Left lung (tissue), 10 donors: Measurements from ENCODE around the gene KRT10. TPM values are rescaled to one million over a fixed set of nuclear protein-coding genes. Genes with fewer than 3 reads are reported as not detected.

ENCODE experiments used
- ATAC-seq: fragments of 200-7000 bp; cut with Tn5 transposase; one replicate; pipeline ENCODE4 v1.9.1; 2020; ENCODE audit warnings: moderate library complexity
- DNase-seq, 4 donors: peaks; one replicate each; pipeline ENCODE4 v3.0.0-alpha.2; 2013 to 2020
- H3K27ac ChIP-seq, 2 donors: fragments of 200-600 bp; sonication (generic) in 1 of 2; one replicate each; pipeline versions ENCODE4 v1.5.0 to v1.8.0; 2020 to 2021
- H3K27me3 ChIP-seq, 2 donors: fragments of 200-600 bp; sonication (generic) in 1 of 2; one replicate each; pipeline versions ENCODE4 v1.5.0 to v1.8.0; 2020 to 2021
- H3K36me3 ChIP-seq, 2 donors: fragments of 200-600 bp; sonication (generic) in 1 of 2; one replicate each; pipeline versions ENCODE4 v1.5.0 to v1.8.0; 2020 to 2021
- H3K4me1 ChIP-seq, 2 donors: fragments of 200-600 bp; one replicate each; pipeline ENCODE4 v1.8.0; 2021
- H3K4me3 ChIP-seq, 2 donors: fragments of 200-600 bp; sonication (generic) in 1 of 2; one replicate each; pipeline versions ENCODE4 v1.5.0 to v1.8.0; 2020 to 2021; ENCODE audit warnings: mild to moderate bottlenecking in 1 of 2
- H3K9me3 ChIP-seq, 2 donors: fragments of 200-600 bp; sonication (generic) in 1 of 2; one replicate each; pipeline versions ENCODE4 v1.5.0 to v1.8.0; 2020 to 2021
- intact Hi-C, 2 donors: fragments of 100-400 bp; cut with DNase I; formaldehyde crosslinking; loops; one replicate each; pipeline versions ENCODE4 v1.11.2 to v1.14.2; 2022
- polyA plus RNA-seq, 6 donors: library from polyadenylated mRNA; unstranded; fragments of 120-200 nt; gene quantifications; one replicate each; pipeline ENCODE4 v1.2.1, GENCODE V29; 2013; ENCODE audit not compliant: insufficient read length in 6 of 6
- total RNA-seq, 2 donors: library from RNA; stranded (reverse); fragmentation: NEBNext Ultra II Directional; extraction: Animal tissue kit (Norgen Biotek cat#: 25700); gene quantifications; one replicate each; pipeline ENCODE4 v1.2.1, GENCODE V29; 2021
- TF ChIP-seq, protein P1 (sequence below), 2 donors: fragments of 200-600 bp; sonication (generic) in 1 of 2; IDR thresholded peaks; one replicate each; pipeline versions ENCODE4 v1.5.0 to v1.8.0; 2021; ENCODE audit warnings: antibody characterized with exemption in 2 of 2
- donor health status: DM: no; HTN: yes; CAD: no.
- donor health status: DM: no; HTN: no; CAD: no.

Gene KRT10
- total and polyA plus RNA-seq, 8 donors, result 30.5 to 58.2 (median 42.2) TPM

DNA sequence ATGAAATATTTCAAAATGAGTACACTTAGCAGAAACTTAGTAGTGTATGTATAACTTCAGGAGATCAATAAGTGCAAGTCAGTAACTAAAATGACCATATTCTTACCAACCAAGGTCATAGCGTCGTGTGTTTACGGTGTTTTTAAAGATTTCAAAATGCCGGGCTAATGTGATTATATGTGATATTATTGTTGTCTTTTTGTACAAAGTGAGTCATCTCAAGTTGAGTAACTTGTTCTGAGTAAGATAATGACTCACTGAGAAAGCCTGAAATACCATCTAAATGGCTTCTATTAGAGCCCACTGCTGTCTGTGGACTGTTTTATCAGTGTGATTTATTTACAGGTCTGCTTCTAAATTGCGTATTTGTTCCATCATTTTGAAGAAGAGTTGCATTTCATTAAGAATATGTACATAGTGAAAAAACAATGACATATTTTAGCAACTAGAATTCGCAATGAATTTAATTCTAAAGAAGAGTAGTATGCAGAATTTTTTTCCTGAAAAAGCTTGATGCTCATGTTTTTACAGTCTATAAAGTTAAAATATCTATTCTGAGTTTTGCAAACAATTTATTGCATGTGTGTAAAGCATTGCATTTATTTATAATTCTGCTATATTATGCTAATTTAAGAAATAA lies 31.9 kb upstream of the KRT10 start:
- no peak overlapping the region for H3K27ac ChIP-seq
- H3K4me3 ChIP-seq, result no peak overlapping the region
- ATAC-seq (peak; percentile 73), DNase-seq (no peak)
- intact Hi-C loops, result no loop called here
- H3K27me3 ChIP-seq, result no peaks in the 10 kb centered on the region
- H3K9me3 ChIP-seq, result no peaks in the 10 kb centered on the region
- H3K36me3 ChIP-seq, result no peaks in the 10 kb centered on the region
- TF ChIP-seq, protein P1, sequence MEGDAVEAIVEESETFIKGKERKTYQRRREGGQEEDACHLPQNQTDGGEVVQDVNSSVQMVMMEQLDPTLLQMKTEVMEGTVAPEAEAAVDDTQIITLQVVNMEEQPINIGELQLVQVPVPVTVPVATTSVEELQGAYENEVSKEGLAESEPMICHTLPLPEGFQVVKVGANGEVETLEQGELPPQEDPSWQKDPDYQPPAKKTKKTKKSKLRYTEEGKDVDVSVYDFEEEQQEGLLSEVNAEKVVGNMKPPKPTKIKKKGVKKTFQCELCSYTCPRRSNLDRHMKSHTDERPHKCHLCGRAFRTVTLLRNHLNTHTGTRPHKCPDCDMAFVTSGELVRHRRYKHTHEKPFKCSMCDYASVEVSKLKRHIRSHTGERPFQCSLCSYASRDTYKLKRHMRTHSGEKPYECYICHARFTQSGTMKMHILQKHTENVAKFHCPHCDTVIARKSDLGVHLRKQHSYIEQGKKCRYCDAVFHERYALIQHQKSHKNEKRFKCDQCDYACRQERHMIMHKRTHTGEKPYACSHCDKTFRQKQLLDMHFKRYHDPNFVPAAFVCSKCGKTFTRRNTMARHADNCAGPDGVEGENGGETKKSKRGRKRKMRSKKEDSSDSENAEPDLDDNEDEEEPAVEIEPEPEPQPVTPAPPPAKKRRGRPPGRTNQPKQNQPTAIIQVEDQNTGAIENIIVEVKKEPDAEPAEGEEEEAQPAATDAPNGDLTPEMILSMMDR (IDR thresholded peaks at IDR 0.05), result no peak
- H3K4me1 ChIP-seq, result peaks cover 0 to 9% of the 10 kb centered on the region in 2 donors

DNA sequence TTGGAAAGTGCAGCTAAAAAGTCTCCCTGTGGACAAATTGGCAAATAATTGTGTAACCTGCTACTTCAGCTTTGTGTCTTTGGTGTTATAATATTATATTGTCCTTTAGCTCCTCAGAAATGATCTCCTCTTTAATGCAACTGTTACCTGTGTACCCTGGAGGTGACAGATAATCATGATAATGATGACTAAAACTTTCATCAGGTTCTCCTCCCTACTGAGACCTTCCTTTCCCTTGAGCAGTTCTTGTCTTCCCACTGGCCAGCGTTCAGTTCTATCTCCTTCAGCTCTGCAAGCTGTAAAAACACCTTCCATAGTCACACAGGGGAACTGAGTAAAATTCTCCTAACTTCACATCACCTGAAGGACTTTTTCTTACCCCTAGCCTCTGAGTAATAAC lies 29.9 kb upstream of the KRT10 start:
- intact Hi-C loops, result no loop called here
- ATAC-seq (no peak), DNase-seq (no peak)
- Histone ChIP-seq H3K27ac (no peak overlapping the region), H3K36me3 (no peaks in the 10 kb centered on the region), H3K4me1 (peaks cover 0 to 9% of the 10 kb centered on the region in 2 donors), H3K9me3 (no peaks in the 10 kb centered on the region), H3K4me3 (no peak overlapping the region), H3K27me3 (no peaks in the 10 kb centered on the region)
- TF ChIP-seq, protein P1 (IDR thresholded peaks at IDR 0.05), result no peak

DNA sequence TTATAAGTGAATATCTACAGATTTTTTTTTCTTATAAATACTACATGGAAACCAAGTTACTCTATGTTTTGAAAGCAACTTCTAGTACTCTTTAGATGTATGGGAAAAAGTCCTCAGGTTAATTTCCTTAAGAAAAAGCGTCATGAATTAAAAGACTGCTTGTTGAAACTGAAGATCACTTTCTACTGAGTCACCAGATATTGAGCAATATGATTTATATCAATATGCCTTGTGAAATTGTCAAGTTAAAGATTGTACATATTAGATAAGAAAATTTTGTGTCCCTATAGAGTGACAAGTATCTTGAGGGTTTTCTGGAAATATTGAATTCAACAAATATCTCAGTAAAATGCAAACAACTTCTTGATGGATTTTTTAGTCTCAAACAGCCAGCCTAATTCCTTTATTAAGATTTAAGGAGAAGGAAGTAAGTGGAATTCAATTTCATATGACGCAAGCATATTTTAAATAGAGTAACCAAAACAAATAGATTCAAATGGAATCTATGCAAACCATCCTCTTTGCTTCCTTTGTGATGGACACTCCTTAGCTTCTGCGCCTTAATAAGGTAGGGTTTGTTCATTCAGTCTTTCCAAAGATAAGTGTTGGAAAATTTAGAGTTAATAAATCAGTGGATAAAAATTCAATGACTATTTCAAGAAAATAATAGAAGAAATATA lies 28.0 kb upstream of the KRT10 start:
- Histone ChIP-seq H3K9me3 (no peaks in the 10 kb centered on the region), H3K4me3 (no peak overlapping the region), H3K27me3 (peaks cover 3% of the 10 kb centered on the region in 2 donors), H3K36me3 (no peaks in the 10 kb centered on the region), H3K27ac (no peak overlapping the region), H3K4me1 (peaks cover 0 to 9% of the 10 kb centered on the region in 2 donors)
- ATAC-seq (no peak), DNase-seq (no peak)
- TF ChIP-seq, protein P1 (IDR thresholded peaks at IDR 0.05), result no peak
- intact Hi-C loops, result no loop called here

DNA sequence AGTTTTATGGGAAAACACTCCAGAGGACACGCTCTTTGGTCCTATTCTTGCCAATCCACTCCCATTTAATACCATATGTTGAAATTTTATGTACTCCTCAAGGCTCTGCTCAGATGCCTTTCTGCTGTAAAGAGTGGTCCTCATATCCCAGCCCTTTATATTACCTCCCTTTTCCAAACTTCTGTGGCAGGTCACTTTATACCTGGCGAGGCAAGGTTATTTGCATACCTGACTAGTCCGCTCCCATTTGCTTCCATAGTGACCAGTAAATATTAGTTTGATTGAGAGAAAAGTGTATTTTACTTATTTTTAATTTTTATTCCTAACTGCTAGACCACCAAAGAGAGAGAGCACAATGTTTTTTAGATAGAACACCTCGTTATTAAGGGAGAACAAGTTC lies 27.3 kb upstream of the KRT10 start:
- Histone ChIP-seq H3K4me3 (no peak overlapping the region), H3K4me1 (peaks cover 0 to 9% of the 10 kb centered on the region in 2 donors), H3K36me3 (no peaks in the 10 kb centered on the region), H3K27me3 (peaks cover 3 to 5% of the 10 kb centered on the region in 2 donors), H3K27ac (no peak overlapping the region), H3K9me3 (no peaks in the 10 kb centered on the region)
- ATAC-seq (no peak), DNase-seq (no peak)
- intact Hi-C loops, result no loop called here
- TF ChIP-seq, protein P1 (IDR thresholded peaks at IDR 0.05), result no peak

DNA sequence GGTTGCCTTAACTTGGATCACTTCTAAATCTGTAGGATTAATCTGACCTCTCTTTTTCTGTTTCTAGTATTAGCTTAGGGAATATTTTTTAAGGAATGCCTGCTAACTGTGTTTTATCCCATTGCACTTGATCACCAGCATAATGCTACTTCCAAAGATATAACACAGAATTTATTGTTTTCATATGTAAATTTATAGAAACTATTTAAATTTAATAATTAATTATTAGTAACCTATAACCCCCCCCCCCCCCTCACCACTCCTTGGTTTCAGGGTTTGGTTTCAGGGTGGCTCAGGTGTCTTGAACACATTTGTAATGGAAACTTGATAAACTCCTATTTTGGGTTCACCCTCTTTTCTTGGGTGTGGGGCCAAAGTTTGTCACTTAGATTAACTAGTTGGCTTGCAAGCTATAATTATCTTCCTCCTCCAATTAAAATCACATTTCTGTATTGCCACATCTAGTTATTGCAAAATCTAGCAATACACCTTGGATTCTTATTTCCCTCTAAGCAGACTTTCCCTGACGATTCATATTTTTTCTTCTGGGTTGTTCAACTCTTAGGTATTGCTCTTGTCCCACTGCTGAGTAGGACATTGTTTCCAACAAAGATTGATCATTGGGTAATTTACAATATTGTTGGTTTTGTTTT lies 26.3 kb upstream of the KRT10 start:
- no peak overlapping the region for H3K27ac ChIP-seq
- intact Hi-C loops, result no loop called here
- DNase-seq, result no peak

More for the DNA sequence above, 26.3 kb upstream of the KRT10 start:
- no peak for ATAC-seq
- Histone ChIP-seq H3K4me1 (no peaks in the 10 kb centered on the region), H3K36me3 (no peaks in the 10 kb centered on the region), H3K4me3 (no peak overlapping the region), H3K9me3 (no peaks in the 10 kb centered on the region), H3K27me3 (peaks cover 3 to 5% of the 10 kb centered on the region in 2 donors)
- TF ChIP-seq, protein P1 (IDR thresholded peaks at IDR 0.05), result no peak
